Measurements from ENCODE around the gene ARHGAP27. TPM values are rescaled to one million over a fixed set of nuclear protein-coding genes. Genes with fewer than 3 reads are reported as not detected.
"Not testable (repeated sequence)": the region's sequence is repeated elsewhere in the genome, so short reads cannot be mapped to it uniquely, and the experiment has no call there.

ARHGAP27 gene
- total and polyA plus RNA-seq, 2 of the 13 experiments (the other 11 are each of a cell fraction or from before 2014, with no cell fraction given): 15.5 to 18.9 TPM

DNA sequence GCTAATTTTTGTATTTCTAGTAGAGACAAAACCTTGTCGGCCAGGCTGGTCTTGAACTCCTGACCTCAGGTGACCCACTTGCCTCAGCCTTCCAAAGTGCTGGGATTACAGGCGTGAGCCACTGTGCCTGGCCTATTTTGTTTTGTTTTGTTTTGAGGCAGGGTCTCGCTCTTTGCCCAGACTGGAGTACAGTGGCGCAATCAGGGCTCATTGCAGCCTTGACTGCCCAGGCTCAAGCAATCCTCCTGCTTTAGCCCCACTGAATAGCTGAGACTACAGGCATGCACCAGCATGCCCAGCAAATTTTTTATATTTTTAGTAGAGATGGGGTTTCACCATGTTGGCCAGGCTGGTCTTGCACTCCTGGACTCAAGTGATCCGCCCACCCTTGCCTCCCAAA, 27.8 kb upstream of the ARHGAP27 start (continued):
- TF ChIP-seq ZNF629 (CRISPR knock-in tag; conservative IDR thresholded peaks at IDR 0.05) (0 out of 2 replicates have a peak, but pooled peaks have one; percentile 12), ZNF12 (CRISPR knock-in tag; IDR thresholded peaks at IDR 0.05) (peak; percentile 84; the same call in 1 of the 2 replicates)

GRCh38 chr17:45454341-45454740, 21.7 kb upstream of the ARHGAP27 start:
- DNase-seq (ENCODE audit: low spot score); CTCF ChIA-PET (ENCODE audit: low intra/inter-chr PET ratio, low total read pairs); H3K36me3 ChIP-seq (replicated peaks in 1 of 2; ENCODE audit: control insufficient read depth in 1 of 2, insufficient read depth in 2 of 2, low read length in 2 of 2); H4K20me1 ChIP-seq (ENCODE audit: insufficient read depth, low read length); H3K27me3 ChIP-seq (ENCODE audit: control insufficient read depth in 1 of 2, insufficient read depth in 2 of 2, low read length in 2 of 2); H3K9ac ChIP-seq (ENCODE audit: insufficient read depth, low read depth, low read length); POLR2A ChIA-PET; in situ Hi-C loops (cut with HindIII; ENCODE audit: extremely low pct_ligation_motif_present, low pct_unique_long_range_greater_than_20kb); H3K4me3 ChIP-seq (replicated peaks in 1 of 3; ENCODE audit: insufficient read depth in 1 of 3, low read depth in 2 of 3, low read length in 3 of 3); H2AFZ ChIP-seq (ENCODE audit: low read length); H3K4me2 ChIP-seq (ENCODE audit: low read depth, low read length); BruUV-seq (replicated peaks); H3K79me2 ChIP-seq (ENCODE audit: insufficient read depth, low read length); intact Hi-C loops (cut with micrococcal nuclease; ENCODE audit: unreplicated experiment); H3K4me1 ChIP-seq (ENCODE audit: insufficient read depth, low read length); H3K27ac ChIP-seq (ENCODE audit: extremely low read length, insufficient read depth, low read length); H3K9me3 ChIP-seq (ENCODE audit: low read length); FAIRE-seq: not testable (repeated sequence)
- ATAC-seq: peak; percentile 9; the same call in 1 of the 3 replicates
- WGBS (ENCODE audit: low lambda C conversion rate): 99% methylated on average over 7 of the region's 8 CpGs

DNA sequence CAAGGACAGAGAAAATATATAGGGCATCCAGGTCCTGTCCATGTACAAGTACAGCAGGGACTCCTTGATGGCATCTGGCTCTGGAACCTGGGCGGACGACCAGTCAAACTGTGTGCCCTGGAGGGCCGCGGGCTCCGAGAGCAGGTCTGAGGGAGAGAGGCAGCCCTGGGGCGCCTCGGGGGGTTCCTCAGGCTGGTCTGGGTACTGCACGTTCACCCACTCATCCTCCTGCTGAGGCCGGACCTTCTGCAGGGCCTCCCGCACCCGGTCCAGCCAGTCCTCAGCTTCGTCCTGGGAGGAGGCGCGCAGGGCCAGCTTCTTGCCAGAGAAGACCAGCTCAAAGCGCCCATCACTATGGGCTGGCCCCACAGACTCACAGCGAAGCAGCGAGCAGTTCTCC, 21.1 kb upstream of the ARHGAP27 start:
- H3K27me3 ChIP-seq (ENCODE audit: control insufficient read depth in 1 of 2, insufficient read depth in 2 of 2, low read length in 2 of 2); H3K9ac ChIP-seq (ENCODE audit: insufficient read depth, low read depth, low read length); DNase-seq (ENCODE audit: low spot score); FAIRE-seq; POLR2A ChIA-PET; in situ Hi-C loops (cut with HindIII; ENCODE audit: extremely low pct_ligation_motif_present, low pct_unique_long_range_greater_than_20kb); H3K4me2 ChIP-seq (ENCODE audit: low read depth, low read length); H3K36me3 ChIP-seq (replicated peaks in 1 of 2; ENCODE audit: control insufficient read depth in 1 of 2, insufficient read depth in 2 of 2, low read length in 2 of 2); H3K9me3 ChIP-seq (ENCODE audit: low read length); H2AFZ ChIP-seq (ENCODE audit: low read length); H3K79me2 ChIP-seq (ENCODE audit: insufficient read depth, low read length); H3K27ac ChIP-seq (ENCODE audit: extremely low read length, insufficient read depth, low read length); H4K20me1 ChIP-seq (ENCODE audit: insufficient read depth, low read length); intact Hi-C loops (cut with micrococcal nuclease; ENCODE audit: unreplicated experiment); H3K4me3 ChIP-seq (replicated peaks in 1 of 3; ENCODE audit: insufficient read depth in 1 of 3, low read depth in 2 of 3, low read length in 3 of 3); H3K4me1 ChIP-seq (ENCODE audit: insufficient read depth, low read length); CTCF ChIA-PET (ENCODE audit: low intra/inter-chr PET ratio, low total read pairs); BruUV-seq (replicated peaks): not testable (repeated sequence)
- WGBS (ENCODE audit: low lambda C conversion rate): 95% methylated on average over 8 of the region's 17 CpGs
- peak; percentile 76 for ATAC-seq

- ATAC-seq; H3K9ac ChIP-seq (ENCODE audit: insufficient read depth, low read depth, low read length); H3K4me3 ChIP-seq (replicated peaks in 1 of 3; ENCODE audit: insufficient read depth in 1 of 3, low read depth in 2 of 3, low read length in 3 of 3); CTCF ChIA-PET (ENCODE audit: low intra/inter-chr PET ratio, low total read pairs); H4K20me1 ChIP-seq (ENCODE audit: insufficient read depth, low read length); H3K27me3 ChIP-seq (ENCODE audit: control insufficient read depth in 1 of 2, insufficient read depth in 2 of 2, low read length in 2 of 2); H2AFZ ChIP-seq (ENCODE audit: low read length); H3K79me2 ChIP-seq (ENCODE audit: insufficient read depth, low read length); H3K27ac ChIP-seq (ENCODE audit: extremely low read length, insufficient read depth, low read length); H3K36me3 ChIP-seq (replicated peaks in 1 of 2; ENCODE audit: control insufficient read depth in 1 of 2, insufficient read depth in 2 of 2, low read length in 2 of 2); POLR2A ChIA-PET; H3K4me1 ChIP-seq (ENCODE audit: insufficient read depth, low read length); H3K4me2 ChIP-seq (ENCODE audit: low read depth, low read length); BruUV-seq (replicated peaks); FAIRE-seq; in situ Hi-C loops (cut with HindIII; ENCODE audit: extremely low pct_ligation_motif_present, low pct_unique_long_range_greater_than_20kb); intact Hi-C loops (cut with micrococcal nuclease; ENCODE audit: unreplicated experiment); DNase-seq (ENCODE audit: low spot score); H3K9me3 ChIP-seq (ENCODE audit: low read length): not testable (repeated sequence)
- WGBS (ENCODE audit: low lambda C conversion rate): 100% methylated on average over 1 of the region's 7 CpGs
Observed at GRCh38 chr17:45453225-45453534, 20.5 kb upstream of the ARHGAP27 start.

- H3K79me2 ChIP-seq (ENCODE audit: insufficient read depth, low read length); CTCF ChIA-PET (ENCODE audit: low intra/inter-chr PET ratio, low total read pairs); H3K9me3 ChIP-seq (ENCODE audit: low read length); H3K27ac ChIP-seq (ENCODE audit: extremely low read length, insufficient read depth, low read length); H3K4me2 ChIP-seq (ENCODE audit: low read depth, low read length); intact Hi-C loops (cut with micrococcal nuclease; ENCODE audit: unreplicated experiment); POLR2A ChIA-PET; H4K20me1 ChIP-seq (ENCODE audit: insufficient read depth, low read length); H3K9ac ChIP-seq (ENCODE audit: insufficient read depth, low read depth, low read length); H3K4me1 ChIP-seq (ENCODE audit: insufficient read depth, low read length); H2AFZ ChIP-seq (ENCODE audit: low read length); H3K27me3 ChIP-seq (ENCODE audit: control insufficient read depth in 1 of 2, insufficient read depth in 2 of 2, low read length in 2 of 2); H3K4me3 ChIP-seq (replicated peaks in 1 of 3; ENCODE audit: insufficient read depth in 1 of 3, low read depth in 2 of 3, low read length in 3 of 3); BruUV-seq (replicated peaks); ATAC-seq; in situ Hi-C loops (cut with HindIII; ENCODE audit: extremely low pct_ligation_motif_present, low pct_unique_long_range_greater_than_20kb); FAIRE-seq; H3K36me3 ChIP-seq (replicated peaks in 1 of 2; ENCODE audit: control insufficient read depth in 1 of 2, insufficient read depth in 2 of 2, low read length in 2 of 2); DNase-seq (ENCODE audit: low spot score): not testable (repeated sequence)
- WGBS (ENCODE audit: low lambda C conversion rate): 95% methylated on average over 9 of the region's 9 CpGs
Observed at GRCh38 chr17:45452329-45453224, 19.9 kb upstream of the ARHGAP27 start.

Data from HepG2 (cell line).